Gastrocnemius medialis (tissue), 4 donors: Measurements from ENCODE around the gene AP5S1.

ENCODE experiments used
- POLR2A ChIP-seq, 2 donors: fragments of 450-650 bp; IDR thresholded peaks; one replicate each; pipeline ENCODE4 v1.6.1; 2017; ENCODE audit warnings: antibody characterized with exemption in 2 of 2, mild to moderate bottlenecking in 2 of 2, moderate library complexity in 2 of 2
- TF ChIP-seq, protein P1 (sequence below), 5 experiments: fragments of 450-650 bp in 3 of 5; fragments of 200-600 bp in 2 of 5; sonication (generic) in 2 of 5; IDR thresholded peaks in 4 of 5; conservative IDR thresholded peaks in 1 of 5; 1 replicate in 4 of 5; 2 replicates in 1 of 5; pipeline ENCODE4 v1.5.1; 2016 to 2019; ENCODE audit warnings: antibody characterized with exemption in 5 of 5, mild to moderate bottlenecking in 3 of 5, moderate library complexity in 3 of 5

DNA sequence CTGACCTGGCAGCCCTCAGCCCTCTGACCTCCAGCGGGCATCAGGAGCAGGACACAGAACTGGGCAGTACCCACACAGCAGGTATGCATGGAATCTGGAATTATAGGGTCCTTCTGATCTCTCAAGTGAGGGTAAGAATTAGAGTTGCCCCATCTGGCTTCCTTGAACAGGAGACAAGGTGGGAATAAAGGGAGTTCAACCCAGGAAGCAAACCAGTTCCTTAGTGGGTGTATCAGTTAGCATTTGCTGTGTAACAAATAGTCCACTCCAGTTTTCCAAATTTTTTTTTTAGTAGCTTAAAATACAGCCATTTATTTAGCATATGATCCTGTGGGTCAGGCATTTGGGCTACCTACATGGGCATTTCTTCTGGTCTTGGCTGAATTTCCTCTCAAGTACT, 42.0 kb downstream of the AP5S1 start:
- TF ChIP-seq, protein P1, sequence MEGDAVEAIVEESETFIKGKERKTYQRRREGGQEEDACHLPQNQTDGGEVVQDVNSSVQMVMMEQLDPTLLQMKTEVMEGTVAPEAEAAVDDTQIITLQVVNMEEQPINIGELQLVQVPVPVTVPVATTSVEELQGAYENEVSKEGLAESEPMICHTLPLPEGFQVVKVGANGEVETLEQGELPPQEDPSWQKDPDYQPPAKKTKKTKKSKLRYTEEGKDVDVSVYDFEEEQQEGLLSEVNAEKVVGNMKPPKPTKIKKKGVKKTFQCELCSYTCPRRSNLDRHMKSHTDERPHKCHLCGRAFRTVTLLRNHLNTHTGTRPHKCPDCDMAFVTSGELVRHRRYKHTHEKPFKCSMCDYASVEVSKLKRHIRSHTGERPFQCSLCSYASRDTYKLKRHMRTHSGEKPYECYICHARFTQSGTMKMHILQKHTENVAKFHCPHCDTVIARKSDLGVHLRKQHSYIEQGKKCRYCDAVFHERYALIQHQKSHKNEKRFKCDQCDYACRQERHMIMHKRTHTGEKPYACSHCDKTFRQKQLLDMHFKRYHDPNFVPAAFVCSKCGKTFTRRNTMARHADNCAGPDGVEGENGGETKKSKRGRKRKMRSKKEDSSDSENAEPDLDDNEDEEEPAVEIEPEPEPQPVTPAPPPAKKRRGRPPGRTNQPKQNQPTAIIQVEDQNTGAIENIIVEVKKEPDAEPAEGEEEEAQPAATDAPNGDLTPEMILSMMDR (IDR thresholded peaks at IDR 0.05 in 4 of 5, conservative IDR thresholded peaks at IDR 0.05 in 1 of 5) = no peak
- no peak for TF ChIP-seq POLR2A (IDR thresholded peaks at IDR 0.05)
